NCI-H2227 (cell line): Measurements from ENCODE around the gene MYLK2.
A peak's percentile ranks its signal among the peaks of the same experiment; 100 is the strongest.

ENCODE experiments used
- DNase-seq: peaks from one replicate; lab custom pipeline; 2025; ENCODE audit not compliant: unreplicated experiment; lab: John Stamatoyannopoulos, UW

MYLK2 gene

GRCh38 chr20:31835554-31835953 is 16.4 kb downstream of the MYLK2 start:
- DNase-seq: no peak

- DNase-seq: peak; percentile 19
Measured at GRCh38 chr20:31835977-31836852, 17.1 kb downstream of the MYLK2 start.

GRCh38 chr20:31836853-31837608 is 17.9 kb downstream of the MYLK2 start:
- no peak for DNase-seq

GRCh38 chr20:31837896-31838397 is 18.8 kb downstream of the MYLK2 start:
- no peak for DNase-seq

- DNase-seq: no peak
Measured at GRCh38 chr20:31838646-31839292, 19.6 kb downstream of the MYLK2 start.

GRCh38 chr20:31839782-31840487 is 20.8 kb downstream of the MYLK2 start:
- DNase-seq: no peak

GRCh38 chr20:31840906-31841816 is 22.0 kb downstream of the MYLK2 start:
- DNase-seq: no peak

GRCh38 chr20:31841928-31842327 is 22.8 kb downstream of the MYLK2 start:
- DNase-seq: no peak

GRCh38 chr20:31842471-31843157 is 23.5 kb downstream of the MYLK2 start:
- no peak for DNase-seq

- DNase-seq: no peak
Measured at GRCh38 chr20:31843288-31843687, 24.1 kb downstream of the MYLK2 start.

- no peak for DNase-seq
Measured at GRCh38 chr20:31843881-31844280, 24.7 kb downstream of the MYLK2 start.

GRCh38 chr20:31844737-31845299 is 25.7 kb downstream of the MYLK2 start:
- DNase-seq: no peak

- DNase-seq: no peak
Measured at GRCh38 chr20:31845300-31845863, 26.2 kb downstream of the MYLK2 start, which contains the start of gene FOXS1. FOXS1 (minus strand) TSS chr20:31845604; CDS start chr20:31845542, 62 bp downstream.

- DNase-seq: no peak
Measured at GRCh38 chr20:31846793-31847138, 27.6 kb downstream of the MYLK2 start.

- DNase-seq: no peak
Measured at GRCh38 chr20:31848088-31848999, 29.2 kb downstream of the MYLK2 start.

- no peak for DNase-seq
Measured at GRCh38 chr20:31849306-31849930, 30.3 kb downstream of the MYLK2 start.
